ENCODE data around the gene ENO3. TPM values are rescaled to one million over a fixed set of nuclear protein-coding genes. Genes with fewer than 3 reads are reported as not detected.

Gene ENO3
- total and polyA plus RNA-seq, 2 donors (not counting 3 experiments of a cell fraction or from before 2014, with no cell fraction given) = 5.5 to 5.9 TPM

DNA sequence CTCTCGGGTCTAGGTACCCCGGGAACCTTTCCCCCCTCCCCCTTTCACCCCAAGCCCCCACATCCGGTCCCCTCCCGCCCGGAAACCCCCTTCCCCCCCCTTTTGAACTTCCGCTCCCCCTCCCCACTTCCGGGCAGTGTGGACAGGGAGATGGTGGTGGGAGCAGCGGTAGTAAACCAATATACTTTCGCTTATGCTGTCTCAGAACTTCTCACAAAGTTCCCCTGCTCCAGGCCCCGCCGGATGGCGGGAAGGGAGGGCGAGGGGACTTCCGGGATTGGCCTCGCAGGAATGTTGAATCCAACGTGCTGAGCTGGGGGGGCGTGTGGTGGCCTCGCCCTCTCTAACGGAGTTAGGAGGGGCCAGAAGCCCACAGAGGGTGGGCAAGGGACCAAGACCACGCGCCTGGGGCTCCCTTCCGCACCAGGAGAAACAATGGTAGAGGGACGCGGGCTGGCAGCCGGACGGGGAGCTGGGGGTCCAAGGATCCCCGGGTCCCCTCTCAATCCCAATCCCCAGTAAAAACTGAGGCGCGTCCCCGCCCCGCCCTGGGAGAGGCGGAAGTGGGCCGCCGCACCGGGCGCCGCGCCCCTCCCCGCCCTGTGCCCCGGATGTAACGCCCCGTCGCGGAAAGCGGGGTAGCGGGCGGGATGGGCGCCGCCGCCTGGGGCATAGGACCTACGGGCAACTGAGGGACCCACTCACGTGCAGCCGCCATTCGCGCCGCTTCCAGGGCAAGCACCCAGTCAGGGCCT is 3.3 kb upstream of the ENO3 start:
- Histone ChIP-seq H3K4me1 (ENCODE audit: control insufficient read depth, extremely low read depth, insufficient read depth, low read length) (peaks cover 30% of the 10 kb centered on the region), H3K4me3 (replicated peaks in 1 of 3; ENCODE audit: insufficient read depth in 1 of 3, low read depth in 1 of 3, low read length in 3 of 3) (peak overlapping the region; percentile 86 to 99 (median 95)), H3K9me3 (replicated peaks; ENCODE audit: control insufficient read depth, insufficient read depth, low read length) (no peaks in the 10 kb centered on the region), H3K9ac (replicated peaks; ENCODE audit: extremely low read depth, insufficient read depth, low read length) (peak overlapping the region; percentile 76), H3K27me3 (ENCODE audit: control insufficient read depth in 2 of 2, insufficient read depth in 2 of 2, low read length in 2 of 2) (no peaks in the 10 kb centered on the region), H3K36me3 (ENCODE audit: control insufficient read depth in 2 of 2, extremely low read depth in 1 of 2, insufficient read depth in 2 of 2, low read length in 2 of 2) (peaks cover 13 to 27% of the 10 kb centered on the region in 2 experiments), H4K20me1 (replicated peaks; ENCODE audit: control insufficient read depth, extremely low read depth, insufficient read depth, low read length) (no peaks in the 10 kb centered on the region), H3K27ac (ENCODE audit: insufficient read depth, low read depth, low read length) (peak overlapping the region; percentile 85), H2AFZ (ENCODE audit: low read depth, low read length) (no peak overlapping the region), H3K79me2 (ENCODE audit: control insufficient read depth, insufficient read depth, low read length) (peaks cover 57% of the 10 kb centered on the region), H3K9me1 (replicated peaks; ENCODE audit: control insufficient read depth, extremely low read depth, insufficient read depth, low read length) (no peaks in the 10 kb centered on the region), H3K4me2 (ENCODE audit: insufficient read depth, low read length) (peak overlapping the region; percentile 42)
- BruUV-seq (replicated peaks) = no TSS peak
- ChIA-PET CTCF (interaction anchor here (1.3 to 2.8 kb wide), 3 partner anchors 36 to 45 kb away, joined by 3 to 12 read pairs (median 3); partner anchors contain the start of gene CHRNE), POLR2A (interaction anchor here (2.3 kb wide), 1 partner anchor 20 kb away, joined by 18 read pairs; the partner anchor contains the start of gene SPAG7)
- peak; percentile 44 for FAIRE-seq
- TF ChIP-seq EZH2 (IDR thresholded peaks at IDR 0.05; ENCODE audit: borderline replicate concordance, low read depth, low read length, severe bottlenecking) (no peak), MYC (IDR thresholded peaks at IDR 0.05; ENCODE audit: low read depth, low read length) (no peak), POLR2A (IDR thresholded peaks at IDR 0.05; ENCODE audit: low read depth, low read length) (peak; percentile 46)
- peak; percentile 36 for DNase-seq (ENCODE audit: low read depth, low spot score)
- intact Hi-C loops (cut with micrococcal nuclease) (loop anchor here (1.0 to 2.0 kb wide), 3 partner anchors 7 to 39 kb away; partner anchors contain the start of genes RNF167, SLC25A11 and SPAG7), dilution Hi-C loops (cut with MboI; ENCODE audit: extremely low pct_ligation_motif_present, low sequenced_read_pairs) (no loop called here)

DNA sequence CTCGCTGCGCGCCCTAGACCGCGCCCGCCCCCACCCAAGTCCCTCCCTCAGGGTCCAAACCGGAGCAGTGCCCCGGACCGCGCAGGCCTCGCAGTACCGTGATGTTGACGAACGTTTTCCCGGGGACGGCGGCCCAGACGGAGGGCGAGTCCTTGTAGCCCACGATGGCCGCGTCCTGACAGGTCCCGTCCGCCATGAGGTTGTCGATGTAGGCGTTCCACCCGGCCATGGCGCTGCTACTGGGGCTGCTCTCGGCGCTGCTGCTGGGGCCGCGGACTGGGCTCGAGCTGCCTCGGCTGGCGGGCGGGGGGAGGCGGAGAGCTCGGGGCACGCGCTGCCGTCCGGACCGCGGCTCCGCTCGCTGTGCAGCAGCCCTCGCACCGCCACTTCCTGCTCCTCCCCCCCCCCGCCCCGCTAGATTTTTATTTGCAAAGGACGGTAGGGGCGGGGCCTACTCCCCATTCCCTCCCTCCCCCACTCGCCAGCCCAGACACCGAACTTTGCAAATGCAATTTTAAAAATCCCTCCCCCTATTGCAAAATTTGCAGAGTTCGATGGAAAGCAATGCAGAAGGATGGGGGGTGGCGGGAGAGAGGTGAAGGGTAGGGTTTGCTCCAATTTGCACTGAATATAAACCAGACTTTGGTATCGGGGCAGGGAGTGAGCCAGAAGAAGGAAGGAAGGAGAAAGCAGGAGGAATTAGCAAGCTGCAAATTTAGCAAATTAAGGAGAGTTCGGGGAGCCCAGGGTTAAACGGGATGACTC is 2.6 kb upstream of the ENO3 start, which contains the start of gene PFN1:
TSS of gene PFN1 (minus strand) at position 365 of the 765 bp plus-strand sequence. CDS start at position 229, 136 bp downstream.
- H3K4me3 ChIP-seq (replicated peaks in 1 of 3; ENCODE audit: insufficient read depth in 1 of 3, low read depth in 1 of 3, low read length in 3 of 3) = peak within 1 kb of the TSS; percentile 83 to 99 (median 95)
- H2AFZ ChIP-seq (ENCODE audit: low read depth, low read length) = peak within 1 kb of the TSS; percentile 51
- ChIA-PET POLR2A (interaction anchor here (0.6 to 2.3 kb wide), 2 partner anchors 10 to 19 kb away, joined by 4 to 18 read pairs; partner anchors contain the start of gene SPAG7), CTCF (interaction anchor here (0.7 to 2.8 kb wide), 4 partner anchors 17 to 46 kb away, joined by 3 to 12 read pairs (median 3); partner anchors contain the start of gene CHRNE)
- H3K79me2 ChIP-seq (ENCODE audit: control insufficient read depth, insufficient read depth, low read length) = peaks cover 49% of the 10 kb centered on the region
- peak within 1 kb of the TSS; percentile 76 for H3K9ac ChIP-seq (replicated peaks; ENCODE audit: extremely low read depth, insufficient read depth, low read length)
- peak within 1 kb of the TSS; percentile 90 for H3K27ac ChIP-seq (ENCODE audit: insufficient read depth, low read depth, low read length)
- peak; percentile 77 for FAIRE-seq
- H3K36me3 ChIP-seq (ENCODE audit: control insufficient read depth in 2 of 2, extremely low read depth in 1 of 2, insufficient read depth in 2 of 2, low read length in 2 of 2) = peaks cover 8 to 20% of the 10 kb centered on the region in 2 experiments
- dilution Hi-C loops (cut with MboI; ENCODE audit: extremely low pct_ligation_motif_present, low sequenced_read_pairs) = no loop called here
- TF ChIP-seq POLR2AphosphoS5 (IDR thresholded peaks at IDR 0.05; ENCODE audit: insufficient read depth, low read depth, low read length) (peak; percentile 97), EZH2 (IDR thresholded peaks at IDR 0.05; ENCODE audit: borderline replicate concordance, low read depth, low read length, severe bottlenecking) (no peak), POLR2A (IDR thresholded peaks at IDR 0.05; ENCODE audit: low read depth, low read length) (peak; percentile 95)
- no peaks in the 10 kb centered on the region for H3K9me3 ChIP-seq (replicated peaks; ENCODE audit: control insufficient read depth, insufficient read depth, low read length)
- no peaks in the 10 kb centered on the region for H4K20me1 ChIP-seq (replicated peaks; ENCODE audit: control insufficient read depth, extremely low read depth, insufficient read depth, low read length)
- intact Hi-C loops (cut with micrococcal nuclease) = loop anchor here (1.0 to 2.0 kb wide), 3 partner anchors 8 to 40 kb away; partner anchors contain the start of genes RNF167, SLC25A11 and SPAG7
- no peaks in the 10 kb centered on the region for H3K9me1 ChIP-seq (replicated peaks; ENCODE audit: control insufficient read depth, extremely low read depth, insufficient read depth, low read length)
- H3K4me2 ChIP-seq (ENCODE audit: insufficient read depth, low read length) = peak within 1 kb of the TSS; percentile 88
- H3K27me3 ChIP-seq (ENCODE audit: control insufficient read depth in 2 of 2, insufficient read depth in 2 of 2, low read length in 2 of 2) = no peaks in the 10 kb centered on the region
- peaks cover 38% of the 10 kb centered on the region for H3K4me1 ChIP-seq (ENCODE audit: control insufficient read depth, extremely low read depth, insufficient read depth, low read length)
- no TSS peak for BruUV-seq (replicated peaks)
- DNase-seq (ENCODE audit: low read depth, low spot score) = peak; percentile 81

All from endothelial cell of umbilical vein (primary cell).